Left ventricle myocardium superior (tissue), 1 donor: Measurements from ENCODE around the gene HNRNPLL. TPM values are rescaled to one million over a fixed set of nuclear protein-coding genes. Genes with fewer than 3 reads are reported as not detected.
"Not testable (repeated sequence)": the region's sequence is repeated elsewhere in the genome, so short reads cannot be mapped to it uniquely, and the experiment has no call there.

Experiments
- ATAC-seq: fragments of 200-7000 bp; cut with Tn5 transposase; one replicate; pipeline ENCODE4 v1.9.1; 2020; ENCODE audit warnings: mild to moderate bottlenecking, moderate library complexity
- DNase-seq: peaks from one replicate; pipeline ENCODE4 v3.0.0-alpha.2; 2020
- intact Hi-C: fragments of 100-400 bp; cut with micrococcal nuclease; formaldehyde crosslinking; loops from one replicate; pipeline ENCODE4 v1.11.0; 2022
- long read RNA-seq: library from polyadenylated mRNA; unstranded; transcript quantifications from one replicate; pipeline ENCODE4 v2.0.0, GENCODE V29; 2021
- total RNA-seq: library from RNA; stranded (reverse); fragmentation: NEBNext Ultra II Directional; extraction: Animal tissue kit (Norgen Biotek cat#: 25700); gene quantifications from one replicate; pipeline ENCODE4 v1.2.1, GENCODE V29; 2021
- donor health status: DM: no; HTN: yes; CAD: no; lungs with severe emphysema.

HNRNPLL gene
- 27.0 TPM for total RNA-seq
- long read RNA-seq, full-length matches to known transcripts, result 41 of 50 reads
- long read RNA-seq, partial matches to known transcripts, result 5 of 50 reads
- long read RNA-seq, other reads (novel, unspliced or antisense), result 4 of 50 reads

DNA sequence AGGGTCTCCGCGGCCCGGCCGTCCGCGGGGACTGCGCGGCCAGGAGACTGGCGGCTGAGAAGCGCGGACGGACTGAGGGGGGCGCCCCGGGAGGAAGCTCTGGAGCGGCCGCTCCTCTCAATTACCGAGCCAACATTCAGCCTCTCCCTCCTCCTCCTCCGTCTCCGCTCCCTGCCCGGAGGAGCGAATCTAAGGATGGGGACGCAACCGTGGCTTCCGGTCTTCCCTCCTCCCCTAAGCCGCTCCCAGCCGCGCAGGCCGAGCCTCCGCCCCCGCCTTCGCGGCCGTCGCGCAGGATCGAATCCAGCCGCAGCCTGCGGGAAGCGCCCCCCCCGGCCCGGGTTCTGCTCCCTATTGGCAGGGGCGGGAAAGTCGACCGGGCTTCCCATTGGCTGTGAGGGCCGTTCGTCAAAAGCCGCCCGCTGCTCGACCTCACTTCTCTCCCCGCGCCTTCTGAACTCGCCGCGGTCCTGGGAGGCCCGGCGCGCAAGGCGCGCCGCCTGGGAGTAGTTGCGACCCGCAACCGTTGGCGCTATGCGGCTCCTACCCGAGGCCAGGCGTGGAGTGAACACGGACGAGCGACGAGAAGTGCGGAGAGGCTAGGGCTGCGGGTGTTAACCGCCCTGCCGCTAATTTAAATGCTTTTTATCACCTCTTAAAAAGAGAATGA, at the start of gene HNRNPLL:
HNRNPLL (minus strand) TSS at position 197 of the 670 bp plus-strand sequence. CDS start 302 bp downstream, outside the sequence.
- intact Hi-C loops, result loop anchor here (10.0 kb wide), 1 partner anchor 122 kb away; no protein-coding TSS in a partner anchor
- ATAC-seq (peak; percentile 95), DNase-seq (peak; percentile 99)

DNA sequence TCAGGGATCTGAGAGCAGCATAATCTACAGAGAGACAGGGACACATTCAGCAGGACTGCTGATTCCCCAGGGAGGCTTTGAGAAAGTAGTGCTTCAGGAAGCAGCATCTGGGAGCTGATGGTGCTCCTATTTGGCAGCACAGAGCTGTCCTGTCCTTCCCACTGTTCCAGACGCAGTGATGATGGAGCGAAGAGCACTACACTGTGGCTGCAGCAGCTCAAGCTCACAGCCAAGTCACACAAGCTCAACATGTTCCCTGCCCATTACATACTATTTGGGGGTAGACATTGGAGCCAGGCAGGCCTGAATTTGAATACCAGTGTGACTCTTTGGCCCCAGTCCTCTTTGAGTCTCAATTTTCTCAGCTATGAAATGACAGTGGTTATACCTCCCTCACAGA, 48.0 kb upstream of the HNRNPLL start:
- DNase-seq, result no peak
- intact Hi-C loops, result no loop called here

DNA sequence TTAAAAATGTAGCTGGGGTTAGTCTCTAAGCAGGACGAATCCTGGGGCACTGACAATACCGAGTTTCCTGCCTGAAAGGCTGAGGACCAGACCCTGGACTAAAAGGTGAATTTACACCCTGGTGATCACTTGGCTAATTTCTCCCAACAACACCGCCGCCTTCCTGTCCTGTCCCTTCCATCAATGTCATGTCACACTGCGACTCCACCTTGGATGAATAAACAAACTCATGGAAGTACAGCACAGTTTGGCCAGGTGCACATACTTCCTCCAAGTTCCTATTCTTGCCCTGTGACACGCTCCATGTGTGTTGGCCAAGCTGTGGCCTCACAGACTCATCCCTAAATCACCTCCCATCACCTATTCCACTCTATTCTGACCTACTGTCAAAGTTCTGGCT, 47.3 kb upstream of the HNRNPLL start:
- intact Hi-C loops, result no loop called here

More for the DNA sequence above, 48.0 kb upstream of the HNRNPLL start:
- peak; percentile 87 for ATAC-seq

DNA sequence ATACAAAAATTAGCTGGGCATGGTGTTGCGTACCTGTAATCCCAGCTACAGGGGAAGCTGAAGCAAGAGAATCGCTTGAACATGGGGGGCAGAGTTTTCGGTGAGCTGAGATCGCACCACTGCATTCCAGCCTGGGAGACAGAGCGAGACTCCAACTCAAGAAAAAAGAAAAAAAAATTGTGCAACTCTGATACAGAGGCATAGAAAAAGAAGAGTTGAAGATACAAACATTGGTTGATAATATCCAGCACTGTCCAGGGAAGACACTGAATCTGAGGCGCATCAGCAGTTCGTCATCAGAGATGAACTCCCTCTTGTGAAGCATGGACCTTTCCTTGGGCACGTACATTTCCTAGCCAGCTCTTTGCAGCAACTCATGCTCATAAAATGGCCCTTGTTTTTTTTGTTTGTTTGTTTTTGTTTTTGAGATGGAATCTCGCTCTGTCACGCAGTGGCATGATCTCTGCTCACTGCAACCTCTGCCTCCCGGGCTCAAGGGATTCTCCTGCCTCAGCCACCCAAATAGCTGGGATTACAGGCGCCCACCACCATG, 46.5 kb upstream of the HNRNPLL start:
- DNase-seq (no peak), ATAC-seq (no peak)
- intact Hi-C loops, result no loop called here

More for the DNA sequence above, 47.3 kb upstream of the HNRNPLL start:
- ATAC-seq (no peak), DNase-seq (no peak)

DNA sequence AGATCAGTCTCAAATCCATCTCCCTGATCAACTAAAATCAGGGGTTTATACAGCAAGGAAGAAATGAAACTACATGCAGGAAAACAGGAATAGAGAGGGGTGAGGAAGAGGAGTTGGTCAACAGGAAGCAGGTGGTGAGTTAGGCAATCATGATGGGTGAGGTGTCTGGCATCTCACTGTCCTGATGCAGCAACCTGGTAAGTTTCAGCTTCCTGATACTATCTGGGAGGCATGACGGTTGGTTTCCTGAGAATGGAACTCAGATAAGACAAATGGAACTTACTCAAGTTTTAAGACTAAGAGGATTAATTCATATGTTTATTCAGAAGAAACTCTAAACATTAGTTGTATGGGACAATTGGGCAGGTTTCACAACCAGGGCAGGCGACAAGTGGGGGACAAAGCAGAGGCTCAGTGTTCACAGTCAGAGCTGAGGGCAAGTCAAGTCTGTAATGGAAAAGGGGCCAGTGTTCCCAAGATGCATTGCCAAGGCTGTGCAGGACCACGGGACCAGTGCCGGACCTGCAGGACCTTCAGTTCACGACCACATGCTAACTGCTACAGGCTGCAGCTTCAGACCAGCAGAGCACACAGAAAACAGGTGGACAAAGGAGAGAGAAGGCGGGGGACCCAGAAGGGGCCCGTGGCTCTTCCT, 45.5 kb upstream of the HNRNPLL start:
- DNase-seq, result no peak
- intact Hi-C loops, result no loop called here

DNA sequence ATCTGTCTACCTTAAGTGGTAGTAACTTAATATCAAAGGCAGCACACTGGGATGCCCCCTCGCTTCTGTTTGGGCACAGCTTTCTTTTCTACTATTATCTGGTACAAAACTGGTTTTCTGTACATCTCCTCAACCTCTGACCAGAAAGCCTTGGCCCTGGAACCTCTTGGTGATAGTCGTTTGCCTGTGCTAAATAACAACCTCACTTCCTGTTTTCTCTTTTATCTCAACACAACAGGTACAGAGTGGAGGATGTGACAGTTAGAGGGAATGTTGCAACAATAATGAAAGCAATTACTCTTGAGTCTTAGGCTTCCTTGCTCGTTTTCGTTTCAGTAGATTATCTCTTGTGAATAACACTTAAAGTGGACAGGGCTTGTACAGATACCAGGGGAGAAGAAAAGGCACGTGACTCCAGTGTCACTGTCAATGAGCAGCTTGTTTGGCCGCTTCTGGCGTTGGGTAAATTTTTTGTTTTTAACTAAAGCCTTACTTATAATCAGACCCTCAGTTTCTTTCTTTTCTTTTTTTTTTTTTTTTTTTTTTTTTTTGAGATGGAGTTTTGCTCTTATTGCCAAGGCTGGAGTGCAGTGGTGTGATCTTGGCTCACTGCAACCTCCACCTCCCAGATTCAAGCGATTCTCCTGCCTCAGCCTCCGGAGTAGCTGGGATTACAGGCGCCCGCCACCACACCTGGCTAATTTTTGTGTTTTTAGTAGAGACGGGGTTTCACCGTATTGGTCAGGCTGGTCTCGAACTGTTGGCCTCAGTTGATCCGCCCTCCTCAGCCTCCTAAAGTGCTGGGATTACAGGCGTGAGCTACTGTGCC, 41.2 kb upstream of the HNRNPLL start:
- ATAC-seq, DNase-seq, intact Hi-C loops: not testable (repeated sequence)

More for the DNA sequence above, 45.5 kb upstream of the HNRNPLL start:
- no peak for ATAC-seq

DNA sequence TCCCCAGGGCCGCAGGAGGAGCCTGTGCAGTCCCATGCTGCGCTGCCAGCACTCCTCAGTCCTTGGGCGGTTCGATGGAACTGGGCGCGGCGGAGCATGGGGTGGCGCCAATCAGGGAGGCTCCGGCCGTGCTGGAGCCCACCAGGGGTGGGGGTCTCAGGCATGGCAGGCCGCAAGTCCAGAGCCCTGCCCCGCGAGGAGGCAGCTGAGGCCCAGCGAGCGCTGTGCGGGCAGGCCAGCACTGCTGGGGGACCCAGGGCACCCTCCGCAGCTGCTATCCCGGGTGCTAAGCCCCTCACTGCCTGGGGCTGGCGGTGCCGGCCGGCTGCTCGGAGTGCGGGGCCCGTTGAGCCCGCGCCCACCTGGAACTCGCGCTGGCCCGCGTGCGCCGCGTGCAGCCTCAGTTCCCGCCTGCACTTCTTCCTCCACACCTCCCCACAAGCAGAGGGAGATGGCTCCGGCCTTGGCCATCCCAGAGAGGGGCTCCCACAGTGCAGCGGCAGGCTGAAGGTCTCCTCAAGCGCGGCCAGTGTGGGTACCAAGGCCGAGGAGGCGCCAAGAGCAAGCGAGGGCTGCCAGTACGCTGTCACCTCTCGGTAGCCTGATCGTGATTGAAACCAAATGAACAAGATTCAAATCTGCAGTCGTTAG, 40.4 kb upstream of the HNRNPLL start:
- intact Hi-C loops, result no loop called here
- no peak for DNase-seq
- ATAC-seq, result no peak

DNA sequence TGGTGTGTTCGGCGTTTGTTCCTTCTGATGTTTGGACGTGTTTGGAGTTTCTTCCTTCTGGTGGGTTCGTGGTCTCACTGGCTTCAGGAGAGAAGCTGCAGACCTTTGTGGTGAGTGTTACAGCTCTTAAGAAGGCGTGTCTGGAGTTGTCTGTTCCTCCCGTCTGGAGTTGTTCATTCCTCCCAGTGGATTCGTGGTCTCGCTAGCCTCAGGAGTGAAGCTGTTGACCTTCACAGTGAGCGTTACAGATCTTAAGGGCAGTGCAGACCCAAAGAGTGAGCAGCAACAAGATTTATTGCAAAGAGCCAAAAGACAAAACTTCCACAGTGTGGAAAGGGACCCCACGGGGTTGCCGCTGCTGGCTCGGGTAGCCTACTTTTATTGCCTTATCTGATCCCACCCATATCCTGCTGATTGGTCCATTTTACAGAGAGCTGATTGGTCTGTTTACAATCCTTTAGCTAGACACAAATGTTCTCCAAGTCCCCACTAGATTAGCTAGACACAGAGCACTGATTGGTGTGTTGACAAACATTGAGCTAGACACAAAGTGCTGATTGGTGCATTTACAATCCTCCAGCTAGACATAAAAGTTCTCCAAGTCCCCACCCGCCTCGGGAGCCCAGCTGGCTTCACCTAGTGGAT, 39.8 kb upstream of the HNRNPLL start:
- intact Hi-C loops, ATAC-seq, DNase-seq: not testable (repeated sequence)

DNA sequence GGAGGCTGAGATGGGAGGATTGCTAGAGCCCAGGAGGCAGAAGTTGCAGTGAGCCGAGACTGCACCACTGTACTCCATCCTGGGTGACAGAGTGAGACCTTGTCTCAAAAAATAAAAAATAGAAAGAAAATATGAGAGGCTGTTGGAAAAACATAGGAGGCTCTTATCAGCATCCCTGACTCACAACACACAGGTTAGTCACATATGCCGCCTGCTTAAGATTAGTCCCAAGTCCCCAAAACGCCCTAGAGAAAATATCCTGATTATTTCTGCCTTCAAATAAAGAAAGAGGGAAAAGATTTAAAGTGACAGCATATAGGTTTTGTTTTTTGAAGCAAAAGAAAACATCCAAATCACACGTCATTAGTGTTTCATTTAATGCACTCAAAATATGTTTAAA, 33.3 kb upstream of the HNRNPLL start:
- ATAC-seq, result no peak
- no peak for DNase-seq
- intact Hi-C loops, result no loop called here

DNA sequence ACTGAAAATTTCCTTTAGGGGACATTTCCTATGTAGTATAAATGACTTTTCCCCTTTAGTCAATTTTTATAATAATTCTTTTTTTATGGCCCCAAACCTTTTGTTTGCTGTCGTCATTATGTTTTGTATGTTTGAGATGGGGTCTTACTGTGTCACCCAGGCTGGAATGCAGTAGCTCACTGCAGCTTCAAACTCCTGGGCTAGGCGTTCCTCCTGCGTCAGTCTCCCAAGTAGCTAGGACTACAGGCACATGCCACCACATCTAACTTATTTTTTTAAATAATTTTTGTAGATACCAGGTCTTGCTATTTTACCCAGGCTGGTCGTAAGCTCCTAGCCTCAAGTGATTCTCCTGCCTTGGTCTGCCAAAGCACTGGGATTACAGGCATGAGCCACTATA, 32.4 kb upstream of the HNRNPLL start:
- intact Hi-C loops, result no loop called here
- DNase-seq (no peak), ATAC-seq (no peak)

DNA sequence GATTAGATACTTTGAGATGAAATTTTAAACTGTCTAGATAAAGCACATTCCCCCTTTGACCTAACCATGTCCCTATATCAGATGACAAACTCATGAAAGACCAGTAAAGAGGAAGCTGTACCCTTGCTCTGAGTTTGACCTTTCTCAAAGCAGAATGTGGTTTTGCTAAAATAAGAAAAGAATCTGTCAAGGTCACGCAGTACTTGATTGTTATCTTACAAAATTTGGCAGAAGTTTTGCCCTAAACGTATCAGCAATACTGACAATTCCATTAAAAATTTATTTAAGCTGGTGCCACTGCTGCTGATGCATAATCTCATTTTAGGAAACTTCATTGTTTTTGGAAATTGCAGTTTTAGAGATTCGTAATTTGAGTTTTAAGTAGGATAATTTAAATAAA, 32.0 kb upstream of the HNRNPLL start:
- ATAC-seq, result no peak

DNA sequence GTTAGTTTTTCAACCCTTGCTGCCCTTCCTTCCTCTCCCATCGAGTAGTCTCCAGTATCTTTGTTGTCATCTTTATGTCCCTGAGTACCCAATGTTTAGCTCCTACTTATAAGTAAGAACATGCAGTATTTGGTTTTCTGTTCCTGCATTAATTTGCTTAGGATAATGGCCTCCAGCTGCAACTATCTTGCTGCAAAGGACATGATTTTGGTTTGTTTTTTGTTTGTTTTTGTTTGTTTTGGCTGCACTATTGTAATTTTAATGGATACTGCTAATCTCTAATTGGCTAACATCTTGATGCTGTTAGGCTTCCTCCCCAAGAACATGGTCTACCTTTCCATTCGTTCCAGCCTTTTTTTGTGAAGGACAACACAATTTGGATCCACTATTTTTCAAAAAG, 31.2 kb upstream of the HNRNPLL start:
- intact Hi-C loops, result no loop called here
- DNase-seq, result no peak
- ATAC-seq, result no peak

More for the DNA sequence above, 32.0 kb upstream of the HNRNPLL start:
- no peak for DNase-seq
- intact Hi-C loops, result no loop called here

DNA sequence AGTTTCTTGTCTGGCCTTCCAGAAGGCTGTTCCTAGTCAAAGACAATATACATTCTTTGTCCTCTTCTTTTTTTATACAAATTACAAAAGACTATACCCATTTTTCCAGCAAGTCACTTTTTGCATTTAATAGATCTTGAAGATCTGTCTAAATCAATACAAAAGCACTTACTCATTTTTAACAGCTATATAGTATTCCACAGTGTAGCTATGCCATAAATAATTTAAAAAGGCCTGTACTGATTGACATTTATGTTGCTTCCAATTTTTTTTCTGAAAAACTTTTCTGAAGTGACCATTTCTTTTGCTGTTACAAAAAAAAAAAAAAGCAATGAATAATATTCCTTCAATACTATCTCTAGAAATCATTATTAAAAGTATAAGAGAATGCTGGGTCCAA, 30.3 kb upstream of the HNRNPLL start:
- ATAC-seq, result no peak
- intact Hi-C loops, result no loop called here
- no peak for DNase-seq

DNA sequence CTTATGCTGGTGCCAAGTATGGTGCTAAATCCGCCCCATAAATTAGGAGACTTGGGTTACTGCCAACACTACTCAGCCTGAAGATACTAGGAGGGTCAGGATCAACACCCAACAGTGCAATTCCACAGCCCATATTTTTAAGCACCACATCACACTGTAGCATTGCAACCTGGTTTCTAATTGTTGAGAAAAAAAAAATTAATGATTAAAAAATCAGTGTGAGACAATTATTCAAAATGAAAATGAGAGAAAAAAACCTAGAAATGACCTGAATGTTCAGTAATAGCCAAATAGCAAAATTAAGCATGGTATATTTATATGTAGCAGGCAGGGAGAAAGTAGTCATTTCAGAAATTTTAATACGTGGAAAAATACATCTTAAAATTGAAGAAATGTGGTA, 29.2 kb upstream of the HNRNPLL start:
- DNase-seq (no peak), ATAC-seq (no peak)
- intact Hi-C loops, result no loop called here

DNA sequence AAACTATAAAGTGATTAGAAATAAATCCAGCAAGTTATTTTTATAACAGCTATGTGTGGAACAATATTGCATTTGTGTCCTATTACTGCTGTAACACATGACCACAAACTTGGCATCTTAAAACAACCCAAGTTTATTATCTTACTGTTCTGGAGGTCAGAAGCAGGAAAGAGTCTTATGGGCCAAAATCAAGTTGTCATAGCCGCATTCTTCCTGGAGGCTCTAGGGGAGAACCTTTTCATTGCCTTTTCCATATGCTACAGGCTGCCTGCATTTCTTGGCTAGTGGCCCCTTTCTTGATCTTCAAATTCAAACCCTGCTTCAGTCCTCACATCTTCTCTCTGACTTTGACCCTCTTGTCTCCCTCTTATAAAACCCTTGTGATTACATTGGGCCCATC, 27.0 kb upstream of the HNRNPLL start:
- intact Hi-C loops, result no loop called here
- no peak for DNase-seq
- no peak for ATAC-seq

DNA sequence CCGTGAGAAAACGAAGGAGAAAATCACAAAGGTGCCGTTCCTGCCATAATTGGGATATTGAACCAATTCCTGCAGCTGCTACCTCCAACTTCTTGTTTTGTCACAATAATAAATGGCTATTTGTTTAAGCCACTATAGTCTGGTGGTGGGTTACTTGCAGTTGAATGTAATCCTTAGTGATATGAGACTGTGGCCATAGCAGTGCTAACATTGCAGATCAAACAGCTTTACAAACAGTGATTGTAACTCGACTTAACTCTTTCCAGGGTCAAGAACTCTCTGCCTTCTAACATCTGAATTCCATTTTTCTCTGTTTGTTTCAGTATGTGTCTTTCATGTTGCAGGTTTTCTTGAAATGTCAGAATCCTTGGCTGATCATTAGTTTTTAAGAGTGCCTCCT, 24.7 kb upstream of the HNRNPLL start:
- ATAC-seq (no peak), DNase-seq (no peak)
- intact Hi-C loops, result no loop called here

DNA sequence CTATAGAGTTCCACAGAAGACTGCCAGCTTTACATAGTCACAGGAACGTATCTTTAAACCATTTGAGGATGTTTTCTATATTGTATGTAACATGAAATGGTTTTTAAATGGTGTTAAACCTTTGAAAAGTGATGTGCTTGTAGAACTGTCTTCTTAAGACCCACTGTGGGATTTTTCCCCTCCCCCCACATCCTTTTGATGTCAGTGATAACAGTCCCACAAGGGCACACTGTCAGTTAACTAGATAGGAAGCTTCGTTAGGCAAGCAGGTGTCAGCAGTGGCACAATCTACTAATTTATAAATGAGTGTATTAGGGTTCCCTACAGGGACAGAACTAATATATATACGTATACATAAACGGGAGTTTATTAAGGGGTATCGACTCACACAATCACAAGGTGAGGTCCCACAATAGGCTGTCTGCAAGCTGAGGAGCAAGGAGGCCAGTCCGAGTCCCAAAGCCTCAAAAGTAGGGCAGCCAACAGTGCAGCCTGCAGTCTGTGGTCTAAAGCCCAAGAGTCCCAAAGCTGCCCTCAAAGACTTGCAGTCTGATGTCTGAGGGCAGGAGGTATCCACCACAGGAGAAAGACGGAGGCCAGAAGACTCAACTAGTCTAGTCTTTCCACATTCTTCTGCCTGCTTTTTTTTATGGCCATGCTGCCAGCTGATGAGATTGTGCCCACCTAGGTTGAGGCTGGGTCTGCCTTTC, 23.8 kb upstream of the HNRNPLL start:
- no peak for ATAC-seq
- no peak for DNase-seq
- intact Hi-C loops, result no loop called here

DNA sequence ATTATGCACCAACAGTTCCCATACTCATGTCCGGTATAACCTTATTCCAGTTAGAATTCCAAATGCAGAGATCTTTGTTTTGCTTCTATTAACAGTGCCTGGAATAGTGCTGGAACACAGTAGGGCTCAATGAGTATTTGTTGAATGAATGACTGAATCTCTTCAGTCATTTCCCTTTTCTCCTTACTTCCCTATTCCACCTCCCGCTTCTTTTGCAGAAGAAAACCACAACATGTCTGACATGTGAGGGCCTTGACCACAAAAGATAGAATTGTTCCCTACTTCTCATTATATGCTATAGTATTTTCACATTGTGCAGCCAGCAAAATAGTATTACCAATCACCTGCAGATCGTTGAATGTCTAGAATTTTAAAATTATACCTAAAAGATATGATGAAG, 19.5 kb upstream of the HNRNPLL start:
- peak; percentile 17 for ATAC-seq
- no peak for DNase-seq

More for the DNA sequence above, 19.5 kb upstream of the HNRNPLL start:
- intact Hi-C loops, result no loop called here
